Neutrophil (primary cell): ENCODE measurements around the gene PACC1.

Experiments used
- H3K27ac ChIP-seq: fragments of 200-600 bp; sonication (generic); 2 replicates; pipeline ENCODE4 v1.5.1; 2016; ENCODE audit warnings: mild to moderate bottlenecking, moderate library complexity
- H3K27me3 ChIP-seq: fragments of 200-600 bp; sonication (generic); 2 replicates; pipeline ENCODE4 v1.6.0; 2016; ENCODE audit warnings: mild to moderate bottlenecking
- H3K36me3 ChIP-seq: fragments of 200-600 bp; sonication (generic); 2 replicates; pipeline ENCODE4 v1.5.1; 2017
- H3K4me1 ChIP-seq, 2 experiments: fragments of 200-600 bp in 1 of 2; sonication (generic) in 1 of 2; 1 replicate in 1 of 2; 2 replicates in 1 of 2; pipeline versions ENCODE4 v1.5.1 to v1.6.1; 2013 to 2016; ENCODE audit warnings: low read depth in 1 of 2, low read length in 1 of 2, mild to moderate bottlenecking in 1 of 2, moderate library complexity in 1 of 2; ENCODE audit not compliant: control insufficient read depth in 1 of 2, insufficient read depth in 1 of 2
- H3K4me3 ChIP-seq, 2 experiments: fragments of 200-600 bp in 1 of 2; sonication (generic) in 1 of 2; 1 replicate in 1 of 2; 2 replicates in 1 of 2; pipeline ENCODE4 v1.5.1; 2013 to 2016; ENCODE audit warnings: low read depth in 1 of 2, low read length in 1 of 2, mild to moderate bottlenecking in 1 of 2, moderate library complexity in 1 of 2
- H3K9me3 ChIP-seq: fragments of 200-600 bp; sonication (generic); 2 replicates; pipeline ENCODE4 v1.5.1; 2016
- CTCF ChIP-seq: fragments of 200-600 bp; sonication (generic); IDR thresholded peaks from 2 replicates; pipeline ENCODE4 v1.5.1; 2016; ENCODE audit warnings: antibody characterized with exemption

PACC1 gene

DNA sequence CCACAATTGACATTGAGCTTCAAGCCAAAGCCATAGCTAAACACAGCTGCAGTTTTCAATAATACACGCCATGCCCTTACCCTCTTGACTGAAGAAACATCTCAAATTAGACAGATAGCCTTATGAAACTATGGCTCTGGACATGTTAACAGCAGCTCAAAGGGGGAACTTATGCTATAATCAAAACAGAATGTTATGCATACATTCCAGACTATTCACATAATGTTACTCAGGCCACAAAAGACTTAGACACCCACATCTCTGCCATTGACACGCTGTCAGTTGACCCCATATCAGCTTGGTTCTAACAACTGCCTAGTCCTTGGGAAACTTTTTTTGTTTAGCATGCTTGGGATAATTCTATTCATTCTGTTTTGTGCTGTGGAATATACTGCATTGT is 15.7 kb upstream of the PACC1 start:
- peaks cover 8% of the 10 kb centered on the region for H3K27me3 ChIP-seq
- H3K27ac ChIP-seq = no peak overlapping the region
- H3K4me1 ChIP-seq = peaks cover 3 to 9% of the 10 kb centered on the region in 2 experiments
- no peak overlapping the region for H3K4me3 ChIP-seq
- no peaks in the 10 kb centered on the region for H3K9me3 ChIP-seq
- no peaks in the 10 kb centered on the region for H3K36me3 ChIP-seq
- no peak for TF ChIP-seq CTCF

DNA sequence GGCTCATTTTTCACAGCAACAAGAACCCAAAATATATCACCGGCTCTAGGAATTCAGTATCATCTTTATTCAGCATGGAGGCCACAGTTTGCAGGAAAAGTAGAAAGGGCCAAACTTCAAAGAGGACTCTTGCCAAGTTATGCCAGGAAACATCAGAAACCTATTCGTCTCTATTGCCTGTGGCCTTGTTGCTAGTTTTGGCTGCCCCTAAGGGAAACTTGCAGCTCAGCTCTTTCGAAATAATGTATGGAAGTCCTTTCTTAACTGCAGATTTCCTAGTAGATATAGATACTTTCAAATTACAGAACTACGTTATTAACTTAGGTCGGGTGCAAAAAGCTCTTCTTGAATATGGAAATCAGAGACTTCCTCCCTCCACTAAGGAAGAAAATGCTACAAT is 13.8 kb upstream of the PACC1 start:
- H3K4me3 ChIP-seq = no peak overlapping the region
- peaks cover 3 to 9% of the 10 kb centered on the region in 2 experiments for H3K4me1 ChIP-seq
- no peaks in the 10 kb centered on the region for H3K9me3 ChIP-seq
- peaks cover 6% of the 10 kb centered on the region for H3K27me3 ChIP-seq
- no peak for TF ChIP-seq CTCF
- no peaks in the 10 kb centered on the region for H3K36me3 ChIP-seq
- no peak overlapping the region for H3K27ac ChIP-seq

DNA sequence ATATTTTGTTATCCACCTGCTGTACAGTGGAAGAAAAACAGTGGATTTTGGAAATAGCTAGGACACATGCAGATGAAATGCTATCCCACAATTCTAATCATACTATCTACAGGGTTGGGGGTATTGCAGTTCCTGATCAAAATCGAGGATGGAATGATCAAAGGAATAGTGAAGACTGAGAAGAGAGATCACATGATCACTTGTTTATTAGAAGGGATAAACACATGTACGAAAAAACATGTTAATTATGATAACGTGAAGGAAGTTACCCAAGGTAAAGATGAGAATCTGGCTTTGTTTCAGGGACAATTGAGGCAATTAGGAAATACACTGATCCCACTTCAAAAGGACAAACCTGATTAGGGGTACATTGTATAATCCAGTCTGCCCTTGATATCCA is 9.2 kb upstream of the PACC1 start:
- H3K9me3 ChIP-seq = no peaks in the 10 kb centered on the region
- no peaks in the 10 kb centered on the region for H3K36me3 ChIP-seq
- H3K27me3 ChIP-seq = no peaks in the 10 kb centered on the region
- H3K4me3 ChIP-seq = no peak overlapping the region
- no peak for TF ChIP-seq CTCF
- H3K27ac ChIP-seq = no peak overlapping the region
- H3K4me1 ChIP-seq = no peaks in the 10 kb centered on the region

DNA sequence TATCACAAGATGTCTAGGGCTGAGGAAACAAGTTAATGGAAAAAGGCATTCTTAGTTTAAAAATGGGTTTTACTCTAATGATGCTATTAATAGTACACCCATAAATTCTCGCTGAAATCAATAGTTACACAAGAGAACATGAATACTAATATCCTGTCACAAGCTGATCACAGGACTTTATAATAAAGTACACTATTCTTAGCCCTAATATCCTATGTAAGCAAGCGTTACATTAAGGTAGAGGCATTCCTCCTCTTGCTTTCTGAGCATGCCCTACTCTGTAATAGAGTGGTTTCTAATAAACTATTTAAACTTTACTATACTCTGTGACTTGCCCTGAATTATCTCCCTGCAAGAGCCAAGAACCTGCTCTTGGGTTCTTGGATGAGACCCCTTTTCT is 6.5 kb upstream of the PACC1 start:
- no peak overlapping the region for H3K27ac ChIP-seq
- no peaks in the 10 kb centered on the region for H3K27me3 ChIP-seq
- H3K4me3 ChIP-seq = no peak overlapping the region

DNA sequence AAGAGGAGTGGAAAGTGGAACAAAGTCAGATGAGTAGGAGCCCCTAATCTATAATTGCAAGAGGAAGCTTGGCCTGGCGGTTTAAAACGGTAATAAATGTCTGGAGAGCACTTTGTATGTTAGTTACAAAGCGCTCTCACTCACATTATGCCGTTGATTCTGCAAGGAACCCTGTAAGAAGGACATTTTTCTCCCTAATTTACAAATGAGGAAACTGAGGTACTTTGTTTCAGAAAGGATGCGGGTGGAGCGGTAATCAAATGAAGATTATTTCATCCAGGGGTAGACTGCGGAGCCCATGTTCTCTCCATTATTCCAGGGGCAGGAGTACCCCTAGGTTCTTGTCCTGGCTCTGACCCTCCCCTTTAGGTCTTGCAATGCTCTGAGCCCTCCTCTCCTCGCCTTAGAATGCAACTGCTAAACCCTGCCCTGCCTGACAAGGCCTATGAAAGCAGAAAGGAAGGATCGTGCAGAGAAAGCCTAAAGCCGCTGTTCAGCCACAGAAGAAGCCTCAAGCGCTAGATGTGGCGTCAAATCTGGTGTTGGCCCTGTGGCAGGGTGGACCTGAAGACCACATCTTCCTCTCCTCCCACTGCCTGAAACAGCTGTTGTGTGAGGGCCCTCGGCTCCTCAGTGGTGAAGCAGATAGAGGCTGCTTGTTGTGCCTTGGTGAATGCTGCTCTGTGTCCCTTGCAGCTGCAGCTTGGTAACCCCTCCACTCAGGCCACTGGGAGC is 588 bp upstream of the PACC1 start:
- Histone ChIP-seq H3K4me1 (peaks cover 8 to 11% of the 10 kb centered on the region in 2 experiments), H3K27me3 (peaks cover 9% of the 10 kb centered on the region), H3K4me3 (peak overlapping the region; percentile 71 to 85), H3K9me3 (no peaks in the 10 kb centered on the region), H3K36me3 (no peaks in the 10 kb centered on the region), H3K27ac (peak overlapping the region; percentile 55)
- no peak for TF ChIP-seq CTCF

More for the DNA sequence above, 6.5 kb upstream of the PACC1 start:
- Histone ChIP-seq H3K9me3 (no peaks in the 10 kb centered on the region), H3K36me3 (no peaks in the 10 kb centered on the region), H3K4me1 (no peaks in the 10 kb centered on the region)
- TF ChIP-seq CTCF = no peak
